GM19035 (cell line): ENCODE measurements around the gene SRRM4.

Source experiments
- ATAC-seq: cut with Tn5 transposase; IDR thresholded peaks from one replicate; pipeline ENCODE4 v1.9.1; 2021; ENCODE audit not compliant: unreplicated experiment

SRRM4 gene

DNA sequence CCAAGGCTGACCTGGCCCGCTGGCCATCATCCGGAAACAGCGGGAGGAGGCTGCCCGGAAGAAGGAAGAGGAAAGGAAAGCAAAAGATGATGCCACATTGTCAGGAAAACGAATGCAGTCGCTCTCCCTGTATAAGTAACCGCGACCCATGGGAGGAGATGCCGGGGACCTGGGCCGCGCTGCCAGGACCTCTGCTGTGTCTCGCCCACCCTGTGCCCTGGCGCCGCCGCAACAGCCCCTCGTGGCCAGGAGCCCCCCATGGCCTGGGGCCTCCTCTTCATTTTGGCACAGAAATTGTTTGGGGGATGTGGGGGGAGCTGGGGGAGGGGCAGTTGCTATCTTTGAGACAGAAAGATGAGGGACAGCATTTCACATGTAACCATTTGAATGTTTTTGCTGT, 213.9 kb downstream of the SRRM4 start:
- no peak for ATAC-seq

DNA sequence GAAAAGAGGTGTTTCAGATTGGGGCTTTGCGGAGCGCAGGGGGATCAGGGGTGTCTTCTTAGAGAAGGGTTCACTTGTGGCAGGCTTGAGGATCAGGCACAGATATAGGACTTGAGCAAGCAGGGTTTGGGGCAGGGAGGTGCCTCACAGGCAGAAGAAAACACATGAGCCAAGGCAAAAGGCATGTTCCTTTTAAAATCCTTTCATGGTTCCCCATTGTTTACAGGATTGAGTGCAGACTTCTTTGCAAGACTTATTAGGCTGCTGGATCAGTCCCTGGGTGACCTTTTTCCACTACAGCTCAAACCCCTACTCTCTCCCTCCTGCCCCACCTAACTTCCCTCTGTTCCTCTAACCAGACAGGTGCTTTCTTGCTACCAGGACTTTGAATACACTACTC, 217.1 kb downstream of the SRRM4 start:
- no peak for ATAC-seq

DNA sequence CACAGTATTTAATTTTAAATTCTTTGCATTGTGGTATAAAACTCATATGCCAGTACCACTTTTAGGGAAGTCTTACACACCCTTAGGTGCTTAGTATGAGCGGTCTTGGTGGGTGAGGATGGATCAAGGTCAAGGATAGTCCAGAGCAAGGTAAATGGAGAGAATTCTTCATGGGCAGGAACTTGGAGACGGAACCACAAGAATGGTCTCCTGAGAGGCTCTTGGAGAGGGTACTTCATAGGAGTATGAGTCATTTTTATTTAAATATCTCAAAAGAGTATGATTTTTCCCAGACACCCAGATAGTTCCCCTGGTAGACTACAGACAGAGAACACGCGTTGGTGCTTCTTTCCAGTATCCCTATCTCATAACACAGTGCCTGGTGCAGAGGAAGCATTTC, 219.3 kb downstream of the SRRM4 start:
- ATAC-seq, result no peak

DNA sequence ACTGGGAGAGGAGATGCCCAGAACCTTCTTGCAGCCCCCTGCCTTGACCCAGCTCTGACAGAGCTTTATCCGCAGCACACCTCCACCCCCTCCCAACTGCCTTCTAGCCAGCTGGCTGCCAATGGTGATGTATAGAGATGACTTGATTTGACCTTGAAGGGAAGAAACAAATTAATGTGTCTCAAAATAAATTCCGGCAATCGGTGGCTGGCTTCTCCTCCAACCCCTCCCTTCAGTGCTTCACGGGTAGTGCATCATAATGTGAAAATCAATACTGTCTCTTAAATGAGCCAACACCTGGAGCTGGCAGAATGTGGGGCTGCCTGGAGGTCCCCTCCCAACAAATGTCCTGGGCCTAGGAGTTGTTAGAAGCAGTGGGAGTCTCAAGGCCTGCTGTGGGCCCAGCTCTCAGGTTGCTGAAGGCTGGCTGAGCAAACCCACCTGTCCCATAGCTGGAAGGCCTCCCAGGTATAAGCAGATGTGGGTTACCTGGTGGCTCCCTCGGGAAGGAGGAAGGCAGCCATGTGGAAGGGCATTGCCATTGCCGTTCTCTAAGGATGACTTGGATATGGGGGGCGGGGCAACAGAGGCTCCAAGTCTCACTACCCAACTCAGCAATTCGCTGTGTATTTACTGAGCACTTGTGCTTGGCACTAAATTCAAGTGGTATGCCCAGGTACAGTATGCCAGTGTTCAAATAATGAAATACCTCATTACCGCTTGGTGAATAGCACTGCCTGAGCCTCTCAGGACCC, 220.6 kb downstream of the SRRM4 start:
- ATAC-seq, result no peak

DNA sequence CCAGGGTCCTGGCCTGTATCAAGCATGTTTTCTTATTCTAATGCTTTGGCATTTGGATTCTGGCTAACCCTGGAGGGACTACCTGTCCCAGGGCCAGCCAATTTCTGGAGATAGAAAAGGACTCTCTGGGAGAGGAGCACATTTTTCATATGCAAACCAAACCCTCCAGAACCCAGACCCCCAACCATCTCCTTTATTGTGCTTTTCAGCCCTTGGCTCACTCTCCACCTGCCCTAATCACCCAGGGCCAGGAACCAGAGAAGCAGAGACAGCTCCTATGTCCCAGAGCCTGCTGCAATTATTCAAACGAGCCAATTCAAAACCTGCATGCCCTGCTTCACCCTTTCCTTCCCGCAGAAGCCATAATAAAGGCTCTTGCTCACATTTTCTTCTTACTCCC, 221.2 kb downstream of the SRRM4 start:
- ATAC-seq, result no peak

DNA sequence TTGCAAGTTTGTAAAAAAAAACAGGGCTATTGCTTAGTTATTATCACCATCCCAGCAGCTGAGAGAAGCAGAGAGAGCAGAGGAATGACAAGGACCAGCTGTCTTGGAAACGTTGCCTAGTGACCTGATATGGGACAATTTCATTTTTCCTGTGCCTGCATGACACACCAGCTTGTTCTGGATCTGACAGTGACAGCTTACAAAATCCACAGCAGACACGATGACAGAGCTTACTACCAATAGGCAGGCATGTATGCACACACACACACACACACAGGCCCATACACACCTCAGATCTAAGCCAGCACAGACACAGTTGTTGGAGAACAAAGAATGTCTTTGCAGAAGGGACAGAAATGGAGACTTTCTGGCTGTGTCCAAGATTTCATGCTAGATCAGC, 222.8 kb downstream of the SRRM4 start:
- no peak for ATAC-seq

DNA sequence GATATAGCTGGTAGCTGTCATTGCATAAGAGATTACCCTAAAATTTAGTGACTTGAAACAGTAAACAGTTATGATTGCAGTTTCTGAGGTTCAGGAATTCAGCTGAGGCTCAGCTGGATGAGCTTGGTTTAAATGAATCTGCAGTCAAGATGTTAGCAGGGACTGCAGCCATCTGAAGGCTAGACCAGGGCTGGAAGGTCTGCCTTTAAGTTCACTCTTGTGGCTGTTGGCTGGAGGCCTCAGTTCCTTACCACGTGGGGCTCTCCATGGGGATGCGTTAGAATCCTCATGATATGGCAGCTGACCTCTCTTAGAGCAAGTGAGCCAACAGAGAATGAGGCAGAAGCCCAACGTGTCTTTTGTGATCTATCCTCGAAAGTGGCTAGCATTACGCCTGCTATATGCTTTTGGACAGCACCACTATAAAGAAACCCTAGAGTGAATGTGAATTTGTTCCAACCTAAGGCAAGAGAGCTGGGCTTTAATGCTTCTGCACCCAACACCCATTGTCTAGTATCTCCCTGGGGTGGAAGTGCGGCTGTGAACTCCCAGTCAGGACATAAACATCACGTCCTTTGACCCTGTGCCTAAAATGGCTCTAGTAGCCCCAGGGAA, 223.4 kb downstream of the SRRM4 start:
- no peak for ATAC-seq

DNA sequence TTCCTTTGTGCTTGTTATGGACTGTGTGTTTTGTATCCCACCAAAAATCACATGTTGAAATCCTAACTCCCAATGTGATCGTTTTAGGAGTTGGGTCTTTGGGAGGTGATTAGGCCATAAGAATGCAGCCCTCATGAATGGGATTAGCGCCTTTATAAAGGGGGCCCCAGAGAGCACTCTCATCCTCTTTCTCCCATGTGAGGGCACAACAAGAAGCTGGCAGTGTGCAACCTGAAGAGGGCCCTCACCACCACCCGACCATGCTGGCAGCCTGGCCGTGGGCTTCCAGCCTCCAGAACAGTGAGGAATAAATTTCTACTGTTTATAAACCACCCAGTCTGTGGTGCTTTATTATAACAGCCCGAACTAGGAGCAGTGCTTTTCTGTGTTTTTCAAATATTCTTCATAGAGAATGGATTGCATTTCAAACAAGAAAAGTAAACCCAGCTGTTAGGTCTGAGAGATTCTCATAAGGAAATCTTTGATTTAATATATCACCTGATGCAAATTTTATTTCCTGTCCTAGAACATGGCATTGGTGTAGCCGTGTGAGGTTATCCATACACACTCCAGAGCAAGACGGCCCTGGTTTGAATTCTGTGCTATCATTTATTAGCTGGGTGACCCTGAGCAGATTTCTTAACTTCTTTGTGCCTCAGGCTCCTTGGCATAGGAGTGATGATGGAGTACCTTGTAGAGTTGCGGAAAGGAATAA, 225.2 kb downstream of the SRRM4 start:
- ATAC-seq, result no peak

DNA sequence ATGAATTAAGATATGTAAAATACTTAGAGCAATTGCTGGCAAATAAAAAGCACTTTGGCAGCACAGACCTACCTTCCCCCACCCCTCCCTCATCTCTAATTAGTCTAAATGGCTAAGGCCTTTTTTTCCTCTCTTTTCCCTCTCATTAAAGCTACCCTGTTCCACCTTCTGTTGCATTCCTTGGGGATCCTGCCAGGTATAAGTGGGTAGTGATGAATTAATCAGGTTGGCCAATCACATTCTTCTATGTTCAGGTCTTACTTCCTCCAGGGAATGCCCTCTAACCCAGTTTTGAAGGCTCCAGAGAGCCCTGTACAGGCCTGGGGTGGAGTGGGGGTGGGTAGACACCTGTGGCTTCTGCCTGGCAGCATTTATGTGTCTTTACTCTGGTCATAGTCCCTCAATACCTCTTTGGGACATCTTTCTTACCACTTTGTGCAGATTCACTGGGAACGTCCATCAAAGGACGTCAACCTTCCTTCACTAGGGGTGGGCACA, 225.8 kb downstream of the SRRM4 start:
- no peak for ATAC-seq

DNA sequence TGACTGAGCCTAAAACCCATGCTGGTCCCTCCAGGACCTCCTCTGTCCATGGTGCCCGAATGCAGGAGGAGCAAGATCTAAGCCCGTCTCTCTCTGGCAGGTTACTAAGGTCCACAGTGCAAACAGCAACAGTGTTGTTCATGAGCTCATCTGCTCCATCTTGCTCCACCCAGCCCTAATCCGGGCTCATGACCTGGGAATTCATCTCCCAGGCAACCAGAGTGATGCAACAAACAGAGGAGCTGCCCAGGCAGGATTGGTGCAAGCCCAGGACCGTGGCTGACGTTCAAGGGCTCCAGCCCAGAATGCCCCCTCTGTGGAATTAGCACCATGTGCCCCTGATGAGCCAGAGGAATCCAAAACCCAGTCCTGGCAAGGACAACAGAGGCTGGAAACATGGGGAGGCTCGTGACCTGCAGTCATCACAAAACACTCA, 227.3 kb downstream of the SRRM4 start:
- ATAC-seq, result no peak

DNA sequence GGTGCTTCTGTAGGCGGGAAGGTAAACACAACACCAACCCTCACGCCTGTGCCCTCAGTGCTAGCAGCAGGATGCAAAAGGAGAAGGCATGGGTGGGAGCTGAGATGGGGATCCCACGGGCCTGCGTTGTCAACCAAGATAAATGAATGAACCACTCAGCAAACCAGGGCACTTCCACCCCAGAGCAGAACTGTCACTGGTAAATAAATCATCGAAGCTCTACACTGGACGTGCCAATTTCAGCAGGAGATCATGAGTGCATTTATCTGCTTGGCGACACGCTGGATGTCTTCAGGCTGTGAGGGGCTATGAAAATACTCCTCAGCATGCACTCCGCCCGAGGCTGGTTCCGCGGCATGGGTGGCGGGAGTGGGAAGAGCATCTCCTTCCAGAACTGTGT, 230.5 kb downstream of the SRRM4 start:
- ATAC-seq, result no peak
